GM19351 (cell line): Measurements from ENCODE around the gene ARF3.

ENCODE experiments used
- ATAC-seq: cut with Tn5 transposase; IDR thresholded peaks from one replicate; pipeline ENCODE4 v1.9.1; 2021; ENCODE audit warnings: mild to moderate bottlenecking, moderate library complexity; ENCODE audit not compliant: unreplicated experiment

Gene ARF3

GRCh38 chr12:48982397-48983080 is 25.3 kb upstream of the ARF3 start:
- no peak for ATAC-seq

DNA sequence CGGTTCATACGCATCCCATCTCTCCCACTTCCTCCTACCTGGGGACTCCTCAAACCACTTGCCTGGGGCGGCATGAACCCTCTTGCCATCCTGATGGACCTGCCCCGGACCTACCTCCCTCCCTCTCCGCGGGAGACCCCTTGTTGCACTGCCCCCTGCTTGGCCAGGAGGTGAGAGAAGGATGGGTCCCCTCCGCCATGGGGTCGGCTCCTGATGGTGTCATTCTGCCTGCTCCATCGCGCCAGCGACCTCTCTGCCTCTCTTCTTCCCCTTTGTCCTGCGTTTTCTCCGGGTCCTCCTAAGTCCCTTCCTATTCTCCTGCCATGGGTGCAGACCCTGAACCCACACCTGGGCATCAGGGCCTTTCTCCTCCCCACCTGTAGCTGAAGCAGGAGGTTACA is 24.5 kb upstream of the ARF3 start:
- ATAC-seq: no peak

GRCh38 chr12:48980953-48981756 is 23.9 kb upstream of the ARF3 start:
- ATAC-seq: no peak

- ATAC-seq: no peak
These were observed 23.2 kb upstream of the ARF3 start for GRCh38 chr12:48980389-48980952.

GRCh38 chr12:48979602-48980388 is 22.5 kb upstream of the ARF3 start:
- ATAC-seq: no peak

DNA sequence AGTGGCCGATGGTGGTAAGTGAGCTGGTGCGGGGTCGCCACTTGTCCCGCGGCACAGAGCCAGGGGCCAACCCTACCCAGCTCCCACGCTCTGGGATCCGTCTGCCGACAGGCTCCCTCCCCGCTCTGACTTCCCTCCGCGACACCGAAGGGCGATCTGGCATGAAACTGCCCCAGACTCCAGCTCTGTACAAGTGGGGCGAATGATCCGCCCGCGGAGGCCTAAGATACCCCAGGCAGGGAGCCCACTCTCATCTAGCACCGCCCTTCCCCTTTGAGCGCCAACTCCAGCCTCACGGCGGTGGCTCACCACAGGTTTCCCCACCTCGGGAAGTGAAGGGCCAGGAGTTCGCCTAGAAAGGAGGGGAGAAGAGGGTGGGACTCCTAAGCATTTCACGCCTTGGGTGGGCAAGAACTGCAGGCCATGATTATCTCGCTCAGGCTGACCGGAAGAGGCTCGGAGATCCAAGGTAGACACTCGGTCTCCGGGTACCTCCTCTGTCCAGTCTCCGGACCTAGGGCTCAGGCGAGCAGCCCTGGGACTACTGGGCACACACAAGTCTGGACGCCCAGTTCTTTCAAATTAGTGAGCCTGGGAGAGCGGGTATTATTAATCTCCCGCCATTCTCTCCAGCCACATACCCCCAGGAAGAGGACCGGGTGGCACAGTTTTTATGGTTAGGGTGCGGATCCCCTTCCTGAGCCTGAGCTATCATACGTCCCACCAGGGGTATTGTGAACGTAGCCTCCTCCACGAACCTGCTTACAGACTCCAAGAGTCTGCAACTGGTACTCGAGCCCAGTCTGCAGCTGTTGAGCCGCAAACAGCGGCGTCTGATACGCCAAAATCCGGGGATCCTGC is 21.7 kb upstream of the ARF3 start:
- ATAC-seq: no peak

GRCh38 chr12:48978291-48978740 is 21.0 kb upstream of the ARF3 start, which contains the start of gene WNT1:
WNT1 (plus strand) TSS chr12:48978322; CDS start chr12:48978651, 329 bp downstream.
- no peak for ATAC-seq

DNA sequence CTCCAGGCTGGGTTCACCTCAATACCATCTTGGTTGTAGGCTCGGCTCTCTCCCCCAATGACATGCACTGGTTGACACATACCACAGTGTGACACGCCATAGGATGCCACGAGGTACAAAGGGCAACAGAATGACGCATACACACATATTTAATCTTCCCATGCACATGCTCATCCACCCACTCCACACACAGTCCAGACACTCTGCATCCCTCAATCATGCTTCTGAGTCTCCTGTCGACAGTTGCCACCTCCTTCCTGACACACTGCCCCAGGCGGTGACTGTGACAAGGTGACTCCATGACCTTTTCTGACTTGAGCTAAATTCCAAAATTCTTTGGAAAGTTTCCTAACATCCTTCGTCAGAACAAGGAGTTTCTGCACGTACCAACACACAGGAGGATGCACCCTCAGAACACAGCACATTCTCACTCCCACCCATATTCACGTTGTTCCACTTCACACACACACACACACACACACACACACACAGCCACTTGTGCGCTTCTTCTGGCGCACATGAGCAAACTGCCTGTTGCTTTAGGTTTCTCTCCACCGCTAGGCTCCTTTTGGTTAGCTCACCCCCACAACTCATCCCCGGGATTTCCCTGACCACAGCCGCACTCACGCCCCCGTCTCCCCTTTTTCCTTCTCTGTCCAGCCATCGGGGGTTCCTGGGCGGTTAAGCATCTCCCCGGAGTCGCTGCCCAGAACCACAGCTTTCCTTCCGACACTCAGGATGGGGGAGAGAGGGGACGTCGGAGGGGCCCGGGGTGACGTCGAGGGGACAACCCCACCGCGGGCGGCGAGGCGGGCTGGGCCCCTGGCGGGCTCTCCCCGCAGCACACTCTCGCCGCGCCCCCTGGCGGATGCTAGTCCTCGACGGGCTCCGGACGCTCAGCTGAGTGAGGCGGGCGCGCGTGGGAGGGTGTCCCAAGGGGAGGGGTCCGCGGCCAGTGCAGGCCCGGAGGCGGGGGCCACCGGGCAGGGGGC is 20.3 kb upstream of the ARF3 start:
- ATAC-seq: peak; percentile 24

- no peak for ATAC-seq
These were observed 16.8 kb upstream of the ARF3 start for GRCh38 chr12:48973941-48974673.

- ATAC-seq: no peak
These were observed 16.2 kb upstream of the ARF3 start for GRCh38 chr12:48973531-48973930.

DNA sequence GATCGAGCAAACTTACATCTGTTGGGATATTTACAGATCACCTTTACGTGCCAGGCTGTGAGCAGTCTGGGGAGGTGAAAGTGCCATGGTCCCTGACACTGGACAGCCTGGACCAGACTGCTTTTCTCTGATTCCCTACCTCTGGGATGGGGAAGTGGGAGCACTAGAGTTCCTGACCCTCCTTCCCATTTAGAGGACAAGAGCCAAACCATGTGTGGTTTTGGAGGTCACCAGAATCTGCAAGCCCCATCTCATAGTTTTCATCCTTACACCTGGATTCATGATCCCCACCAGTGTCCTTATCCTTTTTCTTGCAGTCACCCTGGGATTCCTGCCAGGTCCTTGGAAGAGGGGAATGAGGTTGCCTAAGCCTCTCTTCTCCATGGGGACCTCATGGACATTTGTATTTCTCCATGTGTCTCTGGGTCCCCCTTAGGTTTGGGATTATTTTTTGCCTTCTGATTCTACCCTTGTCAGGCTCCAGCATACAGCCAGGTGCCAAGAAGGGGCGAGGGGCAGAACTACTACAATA is 15.7 kb upstream of the ARF3 start:
- no peak for ATAC-seq

DNA sequence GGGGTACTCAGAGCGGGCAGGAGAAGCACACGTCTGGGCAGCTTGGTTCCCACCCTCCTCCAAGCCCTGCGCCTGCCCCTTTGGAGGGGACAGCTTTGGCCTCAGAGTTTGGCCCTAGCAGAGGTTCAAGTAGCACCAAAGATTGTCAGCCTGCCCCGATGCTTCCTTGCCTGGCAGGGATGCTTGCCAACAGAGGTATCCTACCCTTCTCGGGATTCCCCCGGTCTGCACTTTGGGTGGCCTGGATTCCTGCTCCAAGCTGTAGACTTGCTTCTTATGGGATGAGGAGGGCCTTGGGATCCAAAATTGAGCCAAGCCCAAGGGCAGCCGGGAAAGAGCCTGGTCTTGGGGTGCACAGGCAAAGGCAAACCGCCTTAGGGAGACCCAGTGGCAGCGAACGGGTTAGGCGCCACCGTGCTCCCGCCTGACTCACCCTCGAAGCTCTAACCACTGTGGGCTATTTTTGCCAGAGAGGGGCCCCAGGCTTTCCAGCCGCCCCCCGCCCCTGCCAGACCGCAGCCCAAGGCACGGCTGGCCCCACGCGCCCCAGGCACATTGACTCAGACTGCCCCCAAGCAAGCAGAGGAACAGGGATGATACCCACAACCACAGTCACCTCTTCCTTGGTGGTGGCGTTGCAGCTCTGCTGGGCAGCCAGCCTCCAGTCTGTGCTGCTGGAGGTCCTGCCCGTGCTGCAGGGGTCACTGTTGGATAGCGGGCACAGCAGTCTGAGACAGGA is 15.1 kb upstream of the ARF3 start:
- ATAC-seq: no peak

- ATAC-seq: no peak
These were observed 13.5 kb upstream of the ARF3 start for GRCh38 chr12:48970702-48971334.

DNA sequence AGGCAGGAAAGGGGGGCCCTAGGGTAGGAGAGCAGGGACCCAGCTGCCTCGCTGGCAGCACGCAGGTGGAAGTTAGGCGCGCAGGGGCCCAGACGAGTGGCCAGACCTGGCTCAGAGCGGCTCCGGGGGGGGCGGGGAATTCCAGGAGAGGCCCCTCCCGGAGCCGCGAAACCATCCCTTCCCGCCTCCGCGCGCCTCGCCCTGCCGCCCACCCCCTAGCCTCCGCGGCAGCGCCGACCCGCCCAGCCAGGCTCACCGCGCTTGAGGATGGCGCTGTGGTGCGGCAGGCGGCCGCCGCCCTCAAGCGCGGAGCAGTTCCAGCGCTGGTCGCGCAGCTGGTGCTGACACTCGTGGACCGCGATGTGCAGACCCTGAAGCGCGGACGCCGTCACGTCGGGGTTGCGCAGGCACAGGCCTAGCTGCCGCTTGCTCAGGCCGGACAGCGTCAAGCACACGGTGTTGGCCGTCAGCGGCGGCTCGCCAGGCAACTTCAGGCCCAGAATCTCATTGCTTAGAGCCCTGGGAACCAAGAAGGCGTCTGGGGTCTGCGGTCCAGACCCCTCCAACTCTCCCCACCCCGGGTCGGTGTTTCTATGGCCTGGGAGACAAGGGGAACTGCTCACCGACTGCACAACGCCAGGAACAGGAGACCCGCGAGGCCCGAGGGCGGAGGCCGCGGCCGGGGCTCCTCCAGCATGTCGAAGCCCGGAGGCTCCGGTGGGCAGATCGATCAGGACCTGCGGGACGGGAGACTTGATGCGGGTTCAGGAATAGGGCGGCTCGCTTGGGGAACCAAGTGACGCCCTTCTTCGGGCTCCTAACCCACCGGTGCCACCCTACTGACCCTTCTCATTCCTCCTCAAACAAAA is 12.8 kb upstream of the ARF3 start:
- ATAC-seq: no peak

- ATAC-seq: no peak
These were observed 12.0 kb upstream of the ARF3 start for GRCh38 chr12:48969160-48969771.

DNA sequence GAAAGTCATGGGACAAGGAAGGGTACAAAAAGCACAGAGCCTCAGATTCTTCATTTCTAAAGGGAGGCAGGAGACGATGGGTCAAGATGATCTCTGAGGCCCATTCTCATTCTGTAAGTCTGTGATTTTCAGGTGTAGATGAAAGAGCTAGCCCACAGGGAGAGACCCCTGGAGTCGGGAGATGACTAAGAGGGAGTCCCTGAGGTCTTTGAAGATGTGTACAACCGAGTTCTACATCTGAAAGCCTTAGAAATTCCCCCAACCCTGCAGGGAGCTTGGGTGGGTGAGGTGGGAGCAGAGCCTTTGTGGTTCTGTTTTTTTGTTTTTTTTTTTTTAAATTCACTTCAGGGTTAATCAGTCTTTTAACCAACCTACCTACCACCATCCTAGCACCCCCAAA is 11.2 kb upstream of the ARF3 start:
- no peak for ATAC-seq
